T-helper 1 cell (primary cell): Measurements from ENCODE around the gene GRIK1.
A peak's percentile ranks its signal among the peaks of the same experiment; 100 is the strongest.

Source experiments
- DNase-seq, 5 donors: peaks; one replicate each; pipeline ENCODE4 v3.0.0-alpha.2; 2012 to 2020

The GRIK1 gene

GRCh38 chr21:29514652-29515247 lies 425.0 kb downstream of the GRIK1 start:
- DNase-seq = no peak

- DNase-seq = no peak
Measured at GRCh38 chr21:29513535-29513934, 426.3 kb downstream of the GRIK1 start.

- DNase-seq = no peak
Measured at GRCh38 chr21:29511096-29511495, 428.7 kb downstream of the GRIK1 start.

- DNase-seq = no peak
Measured at GRCh38 chr21:29509121-29509520, 430.7 kb downstream of the GRIK1 start.

- no peak for DNase-seq
Measured at GRCh38 chr21:29508301-29508700, 431.5 kb downstream of the GRIK1 start.

GRCh38 chr21:29506947-29507346 lies 432.8 kb downstream of the GRIK1 start:
- peak in 1 of 5 donors; percentile 31 for DNase-seq

GRCh38 chr21:29506214-29506613 lies 433.6 kb downstream of the GRIK1 start:
- DNase-seq = no peak

- DNase-seq = no peak
Measured at GRCh38 chr21:29504751-29505321, 435.0 kb downstream of the GRIK1 start.

- no peak for DNase-seq
Measured at GRCh38 chr21:29501451-29501850, 438.3 kb downstream of the GRIK1 start.

- no peak for DNase-seq
Measured at GRCh38 chr21:29499734-29500343, 440.0 kb downstream of the GRIK1 start.

- DNase-seq = no peak
Measured at GRCh38 chr21:29499229-29499628, 440.6 kb downstream of the GRIK1 start.

- no peak for DNase-seq
Measured at GRCh38 chr21:29496337-29496736, 443.5 kb downstream of the GRIK1 start.

GRCh38 chr21:29490016-29490415 lies 449.8 kb downstream of the GRIK1 start:
- no peak for DNase-seq

GRCh38 chr21:29487154-29487553 lies 452.6 kb downstream of the GRIK1 start:
- no peak for DNase-seq
